Measurements from ENCODE around the gene OTUD7B. TPM values are rescaled to one million over a fixed set of nuclear protein-coding genes. Genes with fewer than 3 reads are reported as not detected.

Gene OTUD7B
- total and polyA plus RNA-seq, 9 of the 15 experiments (the other 6 are each of a cell fraction or from before 2014, with no cell fraction given): 0.96 to 18.8 (median 7.4) TPM

DNA sequence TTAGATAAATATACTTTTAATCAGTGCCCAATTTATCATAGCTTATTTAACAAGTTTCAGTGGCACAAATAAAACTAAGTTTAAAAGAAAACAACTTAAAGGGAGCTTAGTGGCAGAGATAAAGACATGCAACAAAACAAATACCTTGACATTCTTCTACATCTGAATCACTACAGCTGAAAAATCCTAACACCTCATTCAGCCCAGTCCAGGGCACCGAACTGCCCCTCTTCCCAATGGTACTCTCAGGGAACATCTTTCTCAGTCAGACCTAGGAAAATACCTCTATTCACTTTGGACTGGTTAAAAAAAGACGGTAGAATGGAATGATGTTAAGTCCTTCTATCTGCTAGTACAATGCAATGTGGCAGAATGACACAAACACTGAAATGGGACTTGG lies 8.3 kb downstream of the OTUD7B start (continued):
- TF ChIP-seq PHTF2 (CRISPR knock-in tag; IDR thresholded peaks at IDR 0.05) (no peak), SMAD4 (CRISPR knock-in tag; conservative IDR thresholded peaks at IDR 0.05) (no peak), ARID1B (IDR thresholded peaks at IDR 0.05) (no peak)
- TF ChIP-seq, protein P1, sequence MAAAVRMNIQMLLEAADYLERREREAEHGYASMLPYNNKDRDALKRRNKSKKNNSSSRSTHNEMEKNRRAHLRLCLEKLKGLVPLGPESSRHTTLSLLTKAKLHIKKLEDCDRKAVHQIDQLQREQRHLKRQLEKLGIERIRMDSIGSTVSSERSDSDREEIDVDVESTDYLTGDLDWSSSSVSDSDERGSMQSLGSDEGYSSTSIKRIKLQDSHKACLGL (CRISPR knock-in tag; IDR thresholded peaks at IDR 0.05; ENCODE audit: borderline replicate concordance, poor library complexity, severe bottlenecking): no peak

DNA sequence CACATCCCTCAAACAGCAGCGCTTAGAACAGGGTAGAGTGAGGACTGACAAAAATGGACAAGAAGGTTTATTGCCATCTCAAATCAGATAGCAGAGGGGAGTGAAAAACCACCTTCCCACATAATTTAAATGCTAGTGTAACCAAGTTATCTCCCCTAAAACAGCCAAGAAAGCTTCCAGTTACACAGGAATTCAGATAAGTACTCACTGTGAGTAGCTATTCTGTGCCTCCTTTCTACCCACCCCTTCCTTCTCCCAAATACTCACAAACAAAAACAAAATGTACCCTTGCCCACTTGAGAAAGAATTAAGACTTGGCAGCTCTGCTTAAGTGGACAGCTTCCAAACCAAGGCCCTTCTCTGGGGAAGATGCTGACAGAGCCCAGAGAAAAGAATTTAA lies 9.1 kb downstream of the OTUD7B start:
- Histone ChIP-seq H3K79me2 (ENCODE audit: control insufficient read depth, insufficient read depth, low read length) (peaks cover 17% of the 10 kb centered on the region), H3K27ac (ENCODE audit: extremely low read depth, low read depth, low read length) (no peak overlapping the region), H3K9ac (ENCODE audit: insufficient read depth in 1 of 2, low read depth in 2 of 2, low read length in 2 of 2) (no peak overlapping the region), H3K9me1 (ENCODE audit: control insufficient read depth, insufficient read depth, low read length) (peaks cover 6% of the 10 kb centered on the region), H3K4me1 (replicated peaks in 1 of 2; ENCODE audit: control insufficient read depth in 2 of 2, insufficient read depth in 2 of 2, low read length in 2 of 2) (peaks cover 5 to 15% of the 10 kb centered on the region in 2 experiments; a peak in 4 of 5 replicates), H2AFZ (ENCODE audit: low read depth, low read length) (no peak overlapping the region), H3K4me2 (ENCODE audit: insufficient read depth, low read length) (peak overlapping the region; percentile 16), H3K9me3 (replicated peaks; ENCODE audit: control insufficient read depth, insufficient read depth, low read depth, low read length) (no peaks in the 10 kb centered on the region), H3K36me3 (ENCODE audit: control insufficient read depth, insufficient read depth, low read length) (peaks cover 56% of the 10 kb centered on the region), H4K20me1 (replicated peaks; ENCODE audit: control insufficient read depth, insufficient read depth, low read length) (peaks cover 12% of the 10 kb centered on the region; the same call in 1 of the 2 replicates), H3K4me3 (no peak overlapping the region), H3K27me3 (ENCODE audit: control insufficient read depth in 2 of 2, insufficient read depth in 2 of 2, low read length in 2 of 2) (no peaks in the 10 kb centered on the region)
- in situ Hi-C loops (cut with MboI): no loop called here
- POLR2A ChIA-PET: interaction anchor here (0.7 to 8.2 kb wide), 4 partner anchors 8 to 17 kb away, joined by 3 to 63 read pairs (median 4); partner anchors contain the start of gene OTUD7B
- CTCF ChIA-PET (ENCODE audit: low intra/inter-chr PET ratio): no interaction called here
- ATAC-seq: peak; percentile 69
- FAIRE-seq: peak; percentile 37
- peak in 2 of 4 experiments; percentile 48 to 51 for DNase-seq (ENCODE audit: extremely low read depth in 1 of 4, low spot score in 3 of 4)
- no TSS peak for BruUV-seq (replicated peaks)
- WGBS (ENCODE audit: insufficient coverage, low coverage, missing lambda C conversion rate): 0% methylated on average over 1 of the region's 1 CpG
- intact Hi-C loops (cut with micrococcal nuclease): no loop called here
- peak; percentile 15; the same call in 1 of the 2 replicates for TF ChIP-seq RNF2 (IDR thresholded peaks at IDR 0.05)
- TF ChIP-seq PURB (CRISPR knock-in tag; IDR thresholded peaks at IDR 0.05; ENCODE audit: low read depth): no peak
- TF ChIP-seq BMI1 (IDR thresholded peaks at IDR 0.05; ENCODE audit: low read length): no peak
- TF ChIP-seq, protein P2, sequence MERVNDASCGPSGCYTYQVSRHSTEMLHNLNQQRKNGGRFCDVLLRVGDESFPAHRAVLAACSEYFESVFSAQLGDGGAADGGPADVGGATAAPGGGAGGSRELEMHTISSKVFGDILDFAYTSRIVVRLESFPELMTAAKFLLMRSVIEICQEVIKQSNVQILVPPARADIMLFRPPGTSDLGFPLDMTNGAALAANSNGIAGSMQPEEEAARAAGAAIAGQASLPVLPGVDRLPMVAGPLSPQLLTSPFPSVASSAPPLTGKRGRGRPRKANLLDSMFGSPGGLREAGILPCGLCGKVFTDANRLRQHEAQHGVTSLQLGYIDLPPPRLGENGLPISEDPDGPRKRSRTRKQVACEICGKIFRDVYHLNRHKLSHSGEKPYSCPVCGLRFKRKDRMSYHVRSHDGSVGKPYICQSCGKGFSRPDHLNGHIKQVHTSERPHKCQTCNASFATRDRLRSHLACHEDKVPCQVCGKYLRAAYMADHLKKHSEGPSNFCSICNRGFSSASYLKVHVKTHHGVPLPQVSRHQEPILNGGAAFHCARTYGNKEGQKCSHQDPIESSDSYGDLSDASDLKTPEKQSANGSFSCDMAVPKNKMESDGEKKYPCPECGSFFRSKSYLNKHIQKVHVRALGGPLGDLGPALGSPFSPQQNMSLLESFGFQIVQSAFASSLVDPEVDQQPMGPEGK (CRISPR knock-in tag; IDR thresholded peaks at IDR 0.05; ENCODE audit: borderline replicate concordance): no peak
- TF ChIP-seq ZNF232 (CRISPR knock-in tag; IDR thresholded peaks at IDR 0.05): no peak
- TF ChIP-seq SMARCE1 (IDR thresholded peaks at IDR 0.05): peak; percentile 66; the same call in 1 of the 2 replicates
- no peak for TF ChIP-seq NCOA1 (IDR thresholded peaks at IDR 0.05; ENCODE audit: low read depth)
- TF ChIP-seq NFE2 (IDR thresholded peaks at IDR 0.05; ENCODE audit: low read depth): no peak
- TF ChIP-seq RCOR1 (IDR thresholded peaks at IDR 0.05; ENCODE audit: borderline replicate concordance in 1 of 2, low read depth in 2 of 2, low read length in 2 of 2): peak in 1 of 2 experiments; percentile 89; a peak in 2 of 4 replicates
- 0 out of 2 replicates have a peak, but pooled peaks have one; percentile 26 for TF ChIP-seq JUND (IDR thresholded peaks at IDR 0.05; ENCODE audit: borderline replicate concordance, low read depth, low read length)
- peak; percentile 11; the same call in 1 of the 3 replicates for TF ChIP-seq JUND (tag; IDR thresholded peaks at IDR 0.05; ENCODE audit: borderline replicate concordance, low read depth, low read length)
- TF ChIP-seq MCM5 (IDR thresholded peaks at IDR 0.05; ENCODE audit: low read depth): no peak
- no peak for TF ChIP-seq DACH1 (IDR thresholded peaks at IDR 0.05; ENCODE audit: partially characterized antibody)
- TF ChIP-seq KHSRP (IDR thresholded peaks at IDR 0.05): no peak
- no peak for TF ChIP-seq DDX20 (tag; IDR thresholded peaks at IDR 0.05; ENCODE audit: low read depth)
- peak; percentile 31; the same call in 1 of the 2 replicates for TF ChIP-seq TAL1 (IDR thresholded peaks at IDR 0.05)
- peak in 1 of 2 experiments; percentile 66; a peak in 1 of 4 replicates for TF ChIP-seq TEAD1 (CRISPR knock-in tag; IDR thresholded peaks at IDR 0.05)
- TF ChIP-seq, protein P3, sequence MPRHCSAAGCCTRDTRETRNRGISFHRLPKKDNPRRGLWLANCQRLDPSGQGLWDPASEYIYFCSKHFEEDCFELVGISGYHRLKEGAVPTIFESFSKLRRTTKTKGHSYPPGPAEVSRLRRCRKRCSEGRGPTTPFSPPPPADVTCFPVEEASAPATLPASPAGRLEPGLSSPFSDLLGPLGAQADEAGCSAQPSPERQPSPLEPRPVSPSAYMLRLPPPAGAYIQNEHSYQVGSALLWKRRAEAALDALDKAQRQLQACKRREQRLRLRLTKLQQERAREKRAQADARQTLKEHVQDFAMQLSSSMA (CRISPR knock-in tag; IDR thresholded peaks at IDR 0.05): no peak

All from K562 (cell line).